Measurements from ENCODE around the gene PHOX2B. TPM values are rescaled to one million over a fixed set of nuclear protein-coding genes. Genes with fewer than 3 reads are reported as not detected.

The PHOX2B gene
- total and polyA plus RNA-seq, 2 of the 8 experiments (the other 6 are each of a cell fraction or from before 2014, with no cell fraction given): not detected

DNA sequence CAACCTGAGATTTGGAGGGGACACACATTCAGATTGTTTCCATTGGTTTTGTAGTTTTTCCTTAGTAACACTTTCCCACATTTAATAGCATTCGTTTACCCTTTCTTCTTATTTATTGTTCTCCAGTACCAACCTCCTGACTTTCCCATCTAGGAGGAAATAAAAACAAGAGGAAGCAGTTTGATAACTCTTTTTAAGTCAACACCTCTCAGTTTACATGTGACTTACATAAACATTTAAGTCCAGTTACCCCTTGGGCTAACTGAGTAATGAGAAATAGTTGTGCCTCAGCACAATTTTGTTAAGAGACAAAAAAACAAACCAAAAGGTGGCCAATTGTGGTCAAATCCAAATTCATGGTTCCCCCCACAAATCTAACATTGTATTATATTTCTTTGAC lies 34.8 kb downstream of the PHOX2B start:
- no peak for DNase-seq (ENCODE audit: low read depth in 1 of 2, low spot score in 2 of 2)
- POLR2A ChIA-PET (ENCODE audit: partially characterized antibody): no interaction called here
- H4K5ac ChIP-seq (ENCODE audit: insufficient read length, low read depth, low read length): no peak overlapping the region

More for the DNA sequence above, 34.8 kb downstream of the PHOX2B start:
- CTCF ChIA-PET (ENCODE audit: partially characterized antibody): no interaction called here
- TF ChIP-seq KDM5A (IDR thresholded peaks at IDR 0.05; ENCODE audit: low read length) (no peak), TBP (IDR thresholded peaks at IDR 0.05; ENCODE audit: low read depth, low read length) (no peak), EGR1 (IDR thresholded peaks at IDR 0.05; ENCODE audit: borderline replicate concordance, low read depth, low read length) (no peak)
- no peak overlapping the region for H4K91ac ChIP-seq (replicated peaks; ENCODE audit: insufficient read length, low read length)
- no peak overlapping the region for H2AK5ac ChIP-seq (ENCODE audit: low read depth, low read length)
- H3K23ac ChIP-seq (ENCODE audit: insufficient read length): no peak overlapping the region
- H3K4me2 ChIP-seq (ENCODE audit: insufficient read depth in 1 of 2, low read depth in 2 of 2, low read length in 2 of 2): no peak overlapping the region
- H3K36me3 ChIP-seq (ENCODE audit: control insufficient read depth in 2 of 4, insufficient read depth in 4 of 4, low read length in 3 of 4): no peaks in the 10 kb centered on the region
- H3K4me3 ChIP-seq (ENCODE audit: extremely low read depth in 1 of 4, insufficient read depth in 2 of 4, low read depth in 3 of 4, low read length in 4 of 4): no peak overlapping the region
- no peak overlapping the region for H2BK12ac ChIP-seq (ENCODE audit: low read depth, low read length)
- no peak overlapping the region for H2AFZ ChIP-seq (ENCODE audit: low read length)
- no peaks in the 10 kb centered on the region for H4K20me1 ChIP-seq (replicated peaks in 1 of 2; ENCODE audit: control insufficient read depth in 1 of 2, insufficient read depth in 2 of 2, low read length in 2 of 2)
- no peaks in the 10 kb centered on the region for H3K79me1 ChIP-seq (ENCODE audit: low read depth, low read length)
- H4K8ac ChIP-seq (ENCODE audit: extremely low read depth, insufficient read depth, low read length): no peak overlapping the region
- H2BK15ac ChIP-seq (ENCODE audit: low read length): no peak overlapping the region
- no peak overlapping the region for H2BK20ac ChIP-seq (ENCODE audit: low read length)
- no peaks in the 10 kb centered on the region for H3K79me2 ChIP-seq (ENCODE audit: control insufficient read depth in 1 of 2, insufficient read depth in 2 of 2, low read length in 2 of 2)
- H3K4me1 ChIP-seq (replicated peaks in 1 of 4; ENCODE audit: control insufficient read depth in 3 of 4, insufficient read depth in 4 of 4, low read length in 3 of 4): no peaks in the 10 kb centered on the region
- WGBS, 2 experiments (ENCODE audit: extremely low coverage in 1 of 2, insufficient coverage in 1 of 2, insufficient read length in 1 of 2, insufficient replicate concordance in 2 of 2, low coverage in 1 of 2, low lambda C conversion rate in 2 of 2, missing lambda C conversion rate in 1 of 2): 100% methylated on average over 1 of the region's 1 CpG; no CpG with 5 or more reads in 1 of the 2 experiments
- H3K23me2 ChIP-seq (ENCODE audit: low read depth, low read length): no peaks in the 10 kb centered on the region
- no peaks in the 10 kb centered on the region for H3K9me3 ChIP-seq (ENCODE audit: insufficient read depth in 2 of 2, low read depth in 1 of 2, low read length in 1 of 2)
- no peak overlapping the region for H3K4ac ChIP-seq (replicated peaks; ENCODE audit: insufficient read length, low read depth, low read length)
- no peak for FAIRE-seq
- H3K27ac ChIP-seq (ENCODE audit: low read depth, low read length): no peak overlapping the region
- no peak overlapping the region for H2BK5ac ChIP-seq (ENCODE audit: low read depth, low read length)
- H2BK120ac ChIP-seq (replicated peaks; ENCODE audit: low read depth, low read length): no peak overlapping the region
- H3K56ac ChIP-seq (replicated peaks; ENCODE audit: insufficient read length, low read depth, low read length): no peak overlapping the region
- H3K9ac ChIP-seq (replicated peaks in 1 of 4; ENCODE audit: extremely low read depth in 1 of 4, low read depth in 3 of 4, low read length in 3 of 4): no peak overlapping the region
- H3K18ac ChIP-seq (ENCODE audit: extremely low read depth, low read length): no peak overlapping the region
- no peak overlapping the region for H3K14ac ChIP-seq (ENCODE audit: insufficient read length)
- H3K27me3 ChIP-seq (replicated peaks in 1 of 4; ENCODE audit: control insufficient read depth in 3 of 4, extremely low read depth in 1 of 4, insufficient read depth in 3 of 4, low read length in 3 of 4): no peaks in the 10 kb centered on the region
